ENCODE results near the gene GMPR2.
A peak's percentile ranks its signal among the peaks of the same experiment; 100 is the strongest.
"Not testable (repeated sequence)": the region's sequence is repeated elsewhere in the genome, so short reads cannot be mapped to it uniquely, and the experiment has no call there.

GMPR2 gene

GRCh38 chr14:24203249-24203886 lies 29.4 kb upstream of the GMPR2 start:
- peak; percentile 8 to 11 for DNase-seq

- no peak for DNase-seq
Measured at GRCh38 chr14:24204163-24205146, 28.3 kb upstream of the GMPR2 start.

GRCh38 chr14:24206260-24207103 lies 26.2 kb upstream of the GMPR2 start:
- DNase-seq, result no peak

GRCh38 chr14:24207104-24207551 lies 25.6 kb upstream of the GMPR2 start:
- DNase-seq, result no peak

- no peak for DNase-seq
Measured at GRCh38 chr14:24207625-24208024, 25.1 kb upstream of the GMPR2 start.

- DNase-seq, result no peak
Measured at GRCh38 chr14:24211311-24211710, 21.4 kb upstream of the GMPR2 start.

GRCh38 chr14:24212924-24213865 lies 19.5 kb upstream of the GMPR2 start, which contains the start of gene CHMP4A:
TSS of gene CHMP4A (minus strand) at chr14:24213488. CDS start at chr14:24213439, 49 bp downstream.
- DNase-seq, result peak; percentile 96 to 97

GRCh38 chr14:24213866-24214662 lies 18.7 kb upstream of the GMPR2 start:
- DNase-seq, result no peak

- peak; percentile 85 to 89 for DNase-seq
Measured at GRCh38 chr14:24215495-24216344, 17.0 kb upstream of the GMPR2 start, which contains the start of gene MDP1. TSS of gene MDP1 (minus strand) at chr14:24216066. CDS start at chr14:24215955, 111 bp downstream.

GRCh38 chr14:24216345-24216699 lies 16.4 kb upstream of the GMPR2 start:
- DNase-seq, result no peak

GRCh38 chr14:24216876-24217275 lies 15.9 kb upstream of the GMPR2 start:
- not testable (repeated sequence) for DNase-seq

GRCh38 chr14:24219080-24219479 lies 13.6 kb upstream of the GMPR2 start:
- DNase-seq, result no peak

- no peak for DNase-seq
Measured at GRCh38 chr14:24219521-24219920, 13.2 kb upstream of the GMPR2 start.

GRCh38 chr14:24222987-24223386 lies 9.7 kb upstream of the GMPR2 start:
- not testable (repeated sequence) for DNase-seq

GRCh38 chr14:24224618-24225071 lies 8.1 kb upstream of the GMPR2 start:
- DNase-seq, result no peak

GRCh38 chr14:24226473-24226872 lies 6.3 kb upstream of the GMPR2 start:
- DNase-seq, result no peak

GRCh38 chr14:24228902-24229301 lies 3.8 kb upstream of the GMPR2 start:
- no peak for DNase-seq

GRCh38 chr14:24231263-24232120 lies 1.2 kb upstream of the GMPR2 start:
- peak in 1 of 2 experiments; percentile 55 for DNase-seq
